NCI-H345 treated with DMSO at 0.1 percent for 48 hours (cell line): ENCODE data around the gene GALNT13.

Experiments used
- DNase-seq: peaks from one replicate; lab custom pipeline; 2025; ENCODE audit not compliant: unreplicated experiment; lab: John Stamatoyannopoulos, UW

GALNT13 gene

DNA sequence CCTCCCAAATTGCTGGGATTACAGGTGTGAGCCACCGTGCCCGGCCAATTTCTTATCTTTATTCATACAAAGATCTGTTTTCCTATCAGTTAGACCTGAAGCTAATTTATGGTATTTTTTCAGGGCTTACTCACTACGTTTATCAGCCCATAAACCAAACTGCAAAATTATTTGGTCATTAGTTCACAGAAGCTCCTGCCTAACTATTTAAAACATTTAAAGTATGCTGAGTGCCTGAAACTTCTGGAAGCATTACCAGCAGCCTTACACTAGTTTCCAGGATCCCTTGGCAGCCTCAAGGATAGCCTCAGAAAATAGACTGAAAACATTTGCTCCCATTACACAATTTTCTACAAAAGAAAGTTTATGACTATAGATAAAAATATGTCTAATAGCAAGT, 68.8 kb downstream of the GALNT13 start:
- DNase-seq = no peak

DNA sequence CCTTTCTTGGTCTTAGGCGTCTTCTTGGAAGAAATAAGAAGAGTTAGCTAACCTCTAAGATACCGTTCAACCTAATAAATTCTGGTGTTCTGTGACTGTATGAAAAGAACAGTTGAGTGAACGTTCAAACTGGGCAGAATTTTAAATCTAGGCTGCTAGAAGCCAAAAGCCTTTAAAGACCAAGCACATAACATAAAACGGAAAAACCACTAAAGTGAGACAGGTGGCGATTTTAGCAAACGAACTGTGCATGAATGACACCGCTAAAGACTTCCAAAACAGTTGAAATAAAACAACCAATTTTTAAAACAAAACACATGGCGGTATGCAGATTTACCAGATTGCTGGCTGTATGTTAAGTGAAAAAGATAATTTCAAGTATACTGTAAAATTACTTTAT, 73.1 kb downstream of the GALNT13 start:
- no peak for DNase-seq

GRCh38 chr2:153946036-153946435, 74.3 kb downstream of the GALNT13 start:
- no peak for DNase-seq

DNA sequence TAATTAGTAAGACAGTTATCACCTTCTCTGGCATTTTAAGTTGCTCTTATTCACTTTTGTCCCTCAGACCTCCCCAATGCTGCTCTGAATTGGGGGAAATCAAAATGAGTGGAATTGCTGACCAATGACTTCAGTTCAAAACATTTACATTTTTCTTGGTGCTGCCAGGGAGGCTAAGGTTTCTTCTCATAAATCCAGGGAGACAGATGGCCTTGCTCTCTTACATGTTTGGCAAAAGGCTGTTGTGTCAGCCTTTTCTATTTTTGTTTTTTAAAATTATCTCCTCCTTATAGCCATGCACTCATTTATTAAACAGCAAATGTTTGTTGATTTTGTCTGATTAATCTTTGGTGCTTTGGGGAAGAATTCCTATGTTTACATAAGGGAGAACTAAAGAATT, 82.0 kb downstream of the GALNT13 start:
- no peak for DNase-seq

GRCh38 chr2:153963256-153963655, 91.5 kb downstream of the GALNT13 start:
- no peak for DNase-seq

GRCh38 chr2:153967248-153967973, 95.7 kb downstream of the GALNT13 start:
- no peak for DNase-seq

DNA sequence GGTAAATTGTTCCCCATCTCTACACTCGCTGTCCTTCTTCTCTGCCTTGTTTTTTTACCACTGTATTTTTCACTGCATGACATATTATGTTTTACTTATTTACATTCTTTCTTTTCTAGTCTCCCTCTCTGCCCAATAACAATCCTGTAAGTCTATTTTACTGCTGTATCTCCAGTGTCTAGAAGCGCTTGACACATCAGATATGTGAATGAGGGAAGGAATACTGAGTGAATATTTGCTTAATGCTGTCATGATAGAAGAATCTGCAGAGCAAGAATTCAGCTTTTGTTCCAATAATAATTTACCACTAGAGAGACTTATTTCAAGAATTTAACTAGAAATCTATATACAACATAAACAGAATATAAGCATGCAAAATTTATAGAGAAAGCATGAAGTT, 99.5 kb downstream of the GALNT13 start:
- DNase-seq = no peak

DNA sequence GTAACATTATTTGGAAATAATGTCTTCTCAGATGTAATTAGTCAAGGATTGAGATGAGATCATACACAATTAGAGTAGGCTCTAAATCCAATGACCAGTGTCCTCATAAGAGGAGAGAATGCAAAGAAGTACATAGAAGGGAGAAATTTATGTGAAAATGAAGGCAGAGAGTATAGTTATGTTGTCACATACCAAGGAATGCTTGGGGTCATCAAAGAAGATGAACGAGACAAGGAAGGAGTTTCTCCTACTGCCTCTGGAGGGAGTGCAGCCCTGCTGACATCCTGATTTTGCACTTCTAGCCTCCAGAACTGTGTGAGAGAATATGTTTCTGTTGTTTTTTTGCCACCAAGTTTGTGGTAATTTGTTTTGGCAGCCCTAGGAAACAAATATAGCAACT, 100.1 kb downstream of the GALNT13 start:
- DNase-seq = no peak

- no peak for DNase-seq
These were observed 100.7 kb downstream of the GALNT13 start for GRCh38 chr2:153972412-153972811.

GRCh38 chr2:153986488-153987229, 114.9 kb downstream of the GALNT13 start:
- DNase-seq = no peak

DNA sequence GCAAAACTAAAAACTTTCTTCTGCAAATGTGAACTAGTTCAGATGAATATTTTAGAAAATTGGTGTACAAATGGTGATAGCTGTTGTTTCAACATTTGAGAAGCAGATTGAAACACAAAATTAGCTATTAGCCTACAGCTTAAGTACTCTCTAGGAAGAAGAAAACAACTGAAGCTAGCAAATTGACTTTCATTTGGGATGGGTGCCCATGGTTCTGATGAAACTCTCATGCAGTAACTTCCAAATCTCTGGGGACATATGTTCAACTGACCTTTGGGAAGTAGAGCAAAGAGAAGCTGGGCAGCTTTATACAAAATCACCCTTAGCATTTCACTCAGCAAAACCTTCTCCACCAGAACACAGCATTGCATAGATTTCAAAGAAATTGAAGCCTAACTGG, 119.0 kb downstream of the GALNT13 start:
- no peak for DNase-seq

DNA sequence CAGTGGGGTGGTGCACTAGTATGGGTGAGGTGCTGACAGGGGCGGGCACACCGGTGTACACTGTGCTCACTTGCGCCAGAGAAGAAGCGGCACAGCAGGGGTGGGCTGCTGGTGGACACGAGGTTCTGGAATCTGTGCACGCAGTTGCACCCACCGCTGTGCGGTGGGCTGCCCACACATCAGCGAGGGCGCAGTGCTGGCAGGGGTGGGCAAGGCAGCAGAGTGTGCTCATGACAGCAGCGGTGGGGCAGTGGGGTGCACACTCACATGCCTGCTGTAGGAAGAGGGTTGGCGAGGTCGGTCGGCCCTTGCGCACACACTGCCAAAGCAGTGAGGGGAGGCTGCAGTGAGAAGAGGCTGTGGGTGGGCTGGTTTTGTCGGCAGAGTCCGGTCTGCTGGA, 141.8 kb downstream of the GALNT13 start:
- no peak for DNase-seq

- DNase-seq = no peak
These were observed 143.5 kb downstream of the GALNT13 start for GRCh38 chr2:154015233-154015632.

DNA sequence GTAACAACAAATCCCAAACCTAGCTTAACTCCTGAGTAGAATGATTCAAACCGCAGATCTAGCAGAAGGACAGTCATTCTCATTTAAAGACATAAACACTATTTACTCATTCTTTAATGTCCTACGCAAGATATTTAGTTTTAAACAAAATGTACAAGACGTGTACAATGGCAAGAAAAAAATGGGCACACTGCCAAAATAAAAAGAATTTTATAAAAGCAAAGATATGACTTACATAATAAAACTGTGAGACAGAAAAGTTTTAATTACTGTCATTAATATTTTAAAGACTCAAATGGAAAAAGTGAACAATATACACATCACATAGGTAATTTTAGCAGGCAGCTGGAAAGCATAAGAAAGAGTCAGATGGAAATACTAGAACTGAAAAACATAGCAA, 157.8 kb downstream of the GALNT13 start:
- DNase-seq = no peak

DNA sequence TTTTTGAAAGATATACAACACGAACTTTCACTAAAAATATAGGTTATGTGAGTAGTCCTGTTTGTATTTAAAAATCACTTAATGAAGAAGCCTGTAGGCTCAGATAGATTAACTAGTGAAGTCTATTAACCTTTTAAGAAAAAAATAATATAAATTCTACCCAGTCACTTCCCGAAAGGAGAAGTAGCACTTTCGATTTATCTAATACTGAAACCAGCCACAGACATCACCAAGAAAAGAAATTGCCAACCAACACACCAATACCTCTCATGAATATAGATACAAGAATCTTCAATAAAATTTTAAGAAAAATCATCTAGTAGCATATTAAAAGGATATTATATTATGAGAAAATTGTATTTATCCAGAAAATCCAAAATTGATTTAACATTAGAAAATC, 160.5 kb downstream of the GALNT13 start:
- DNase-seq = no peak

DNA sequence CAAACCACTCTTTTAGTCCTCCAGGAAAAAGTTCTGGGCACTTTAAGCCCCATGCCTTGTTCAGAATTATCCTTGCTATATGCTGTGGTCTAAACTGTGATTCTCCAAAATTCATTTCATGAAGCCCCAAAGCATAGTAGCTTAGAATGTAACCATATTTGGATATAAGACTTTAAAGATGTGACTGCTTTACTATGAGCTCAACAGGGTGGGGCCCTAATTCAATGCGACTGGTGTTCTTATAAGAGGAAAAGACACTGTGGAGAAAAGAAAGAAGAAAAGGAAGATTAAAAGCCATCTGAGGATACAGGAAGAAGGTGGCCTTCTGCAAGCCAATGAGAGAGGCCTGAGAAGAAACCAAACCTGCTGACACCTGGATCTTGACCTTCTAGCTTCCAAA, 174.8 kb downstream of the GALNT13 start:
- DNase-seq = no peak

GRCh38 chr2:154048905-154049304, 177.2 kb downstream of the GALNT13 start:
- DNase-seq = no peak

- no peak for DNase-seq
These were observed 177.8 kb downstream of the GALNT13 start for GRCh38 chr2:154049561-154049960.

DNA sequence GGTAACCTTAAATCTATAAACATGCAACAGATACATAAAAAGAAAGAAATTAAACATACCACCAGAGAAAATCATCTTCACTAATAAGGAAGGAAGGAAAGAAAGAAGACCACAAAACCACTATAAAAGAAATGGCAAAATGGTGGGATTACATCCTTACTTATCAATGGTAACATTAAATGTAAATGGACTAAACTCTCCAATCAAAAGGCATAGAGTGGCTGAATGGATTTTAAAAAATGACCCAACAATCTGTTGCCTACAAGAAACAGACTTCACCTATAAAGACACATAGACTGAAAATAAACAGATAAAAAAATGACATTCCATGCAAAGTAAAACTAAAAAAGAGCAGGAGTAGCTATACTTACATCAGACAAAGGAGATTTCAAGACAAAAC, 195.4 kb downstream of the GALNT13 start:
- no peak for DNase-seq

DNA sequence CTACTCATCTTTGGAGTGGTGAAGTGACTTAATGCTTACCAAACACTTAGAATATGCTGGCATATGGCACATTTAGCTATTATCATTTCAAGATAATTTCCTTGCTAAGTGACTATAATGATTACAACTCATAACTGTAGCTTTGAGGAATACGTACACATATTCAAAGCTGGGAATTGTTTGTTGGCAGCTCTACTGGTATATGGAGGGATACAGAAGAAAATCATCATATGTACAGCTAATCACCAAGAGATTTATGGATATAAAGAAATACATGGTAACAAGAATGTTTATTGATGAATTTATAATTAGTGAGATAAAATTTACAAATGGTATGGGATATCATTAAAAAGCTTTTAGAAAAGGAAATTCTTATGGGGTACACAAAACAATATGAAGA, 207.2 kb downstream of the GALNT13 start:
- DNase-seq = no peak

DNA sequence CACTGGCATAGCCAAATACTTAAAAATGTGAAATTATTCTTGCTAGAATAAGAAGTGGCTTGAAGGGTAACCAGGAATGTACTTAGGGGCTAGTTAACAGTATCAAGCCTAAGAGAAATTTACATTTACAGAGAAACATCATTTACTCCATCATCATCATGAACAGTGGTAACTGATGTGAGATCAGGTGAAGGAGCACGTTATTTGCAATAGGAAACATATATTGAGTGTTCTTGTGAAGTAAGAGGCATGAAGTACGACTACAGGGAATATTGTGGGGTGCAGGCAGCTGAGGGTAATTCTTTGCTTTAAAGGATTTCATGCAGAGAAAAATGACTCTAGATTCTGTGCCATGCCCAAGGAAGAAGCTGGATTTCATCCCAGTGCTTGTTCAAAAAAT, 220.8 kb downstream of the GALNT13 start:
- no peak for DNase-seq

- no peak for DNase-seq
These were observed 222.1 kb downstream of the GALNT13 start for GRCh38 chr2:154093856-154094255.
